ENCODE measurements around the gene ATP8A2. TPM values are rescaled to one million over a fixed set of nuclear protein-coding genes. Genes with fewer than 3 reads are reported as not detected.

The ATP8A2 gene
- total RNA-seq, 1 experiment from 2014 or later, result not detected

GRCh38 chr13:25347151-25347550, 24.6 kb upstream of the ATP8A2 start:
- in situ Hi-C loops (cut with HindIII; ENCODE audit: low pct_unique_long_range_greater_than_20kb, low sequenced_read_pairs) (no loop called here), intact Hi-C loops (cut with micrococcal nuclease; ENCODE audit: unreplicated experiment) (no loop called here)
- H3K4me1 ChIP-seq (ENCODE audit: control insufficient read depth, insufficient read depth, low read length), result no peaks in the 10 kb centered on the region
- BruUV-seq (replicated peaks), result no TSS peak
- no peak overlapping the region for H3K27ac ChIP-seq (ENCODE audit: low read length)
- ATAC-seq (no peak; the same call in 1 of the 2 replicates), DNase-seq (ENCODE audit: low read depth, low spot score) (no peak)
- H3K36me3 ChIP-seq (ENCODE audit: control insufficient read depth, insufficient read depth, low read length), result no peaks in the 10 kb centered on the region
- H3K9me3 ChIP-seq (ENCODE audit: control insufficient read depth, insufficient read depth, low read depth, low read length), result no peaks in the 10 kb centered on the region
- ChIA-PET POLR2A (no interaction called here), CTCF (no interaction called here)
- no peak overlapping the region for H3K4me3 ChIP-seq (ENCODE audit: low read depth in 2 of 2, low read length in 2 of 2)
- TF ChIP-seq, protein P1, sequence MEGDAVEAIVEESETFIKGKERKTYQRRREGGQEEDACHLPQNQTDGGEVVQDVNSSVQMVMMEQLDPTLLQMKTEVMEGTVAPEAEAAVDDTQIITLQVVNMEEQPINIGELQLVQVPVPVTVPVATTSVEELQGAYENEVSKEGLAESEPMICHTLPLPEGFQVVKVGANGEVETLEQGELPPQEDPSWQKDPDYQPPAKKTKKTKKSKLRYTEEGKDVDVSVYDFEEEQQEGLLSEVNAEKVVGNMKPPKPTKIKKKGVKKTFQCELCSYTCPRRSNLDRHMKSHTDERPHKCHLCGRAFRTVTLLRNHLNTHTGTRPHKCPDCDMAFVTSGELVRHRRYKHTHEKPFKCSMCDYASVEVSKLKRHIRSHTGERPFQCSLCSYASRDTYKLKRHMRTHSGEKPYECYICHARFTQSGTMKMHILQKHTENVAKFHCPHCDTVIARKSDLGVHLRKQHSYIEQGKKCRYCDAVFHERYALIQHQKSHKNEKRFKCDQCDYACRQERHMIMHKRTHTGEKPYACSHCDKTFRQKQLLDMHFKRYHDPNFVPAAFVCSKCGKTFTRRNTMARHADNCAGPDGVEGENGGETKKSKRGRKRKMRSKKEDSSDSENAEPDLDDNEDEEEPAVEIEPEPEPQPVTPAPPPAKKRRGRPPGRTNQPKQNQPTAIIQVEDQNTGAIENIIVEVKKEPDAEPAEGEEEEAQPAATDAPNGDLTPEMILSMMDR (IDR thresholded peaks at IDR 0.05), result no peak
- TF ChIP-seq, protein P2, sequence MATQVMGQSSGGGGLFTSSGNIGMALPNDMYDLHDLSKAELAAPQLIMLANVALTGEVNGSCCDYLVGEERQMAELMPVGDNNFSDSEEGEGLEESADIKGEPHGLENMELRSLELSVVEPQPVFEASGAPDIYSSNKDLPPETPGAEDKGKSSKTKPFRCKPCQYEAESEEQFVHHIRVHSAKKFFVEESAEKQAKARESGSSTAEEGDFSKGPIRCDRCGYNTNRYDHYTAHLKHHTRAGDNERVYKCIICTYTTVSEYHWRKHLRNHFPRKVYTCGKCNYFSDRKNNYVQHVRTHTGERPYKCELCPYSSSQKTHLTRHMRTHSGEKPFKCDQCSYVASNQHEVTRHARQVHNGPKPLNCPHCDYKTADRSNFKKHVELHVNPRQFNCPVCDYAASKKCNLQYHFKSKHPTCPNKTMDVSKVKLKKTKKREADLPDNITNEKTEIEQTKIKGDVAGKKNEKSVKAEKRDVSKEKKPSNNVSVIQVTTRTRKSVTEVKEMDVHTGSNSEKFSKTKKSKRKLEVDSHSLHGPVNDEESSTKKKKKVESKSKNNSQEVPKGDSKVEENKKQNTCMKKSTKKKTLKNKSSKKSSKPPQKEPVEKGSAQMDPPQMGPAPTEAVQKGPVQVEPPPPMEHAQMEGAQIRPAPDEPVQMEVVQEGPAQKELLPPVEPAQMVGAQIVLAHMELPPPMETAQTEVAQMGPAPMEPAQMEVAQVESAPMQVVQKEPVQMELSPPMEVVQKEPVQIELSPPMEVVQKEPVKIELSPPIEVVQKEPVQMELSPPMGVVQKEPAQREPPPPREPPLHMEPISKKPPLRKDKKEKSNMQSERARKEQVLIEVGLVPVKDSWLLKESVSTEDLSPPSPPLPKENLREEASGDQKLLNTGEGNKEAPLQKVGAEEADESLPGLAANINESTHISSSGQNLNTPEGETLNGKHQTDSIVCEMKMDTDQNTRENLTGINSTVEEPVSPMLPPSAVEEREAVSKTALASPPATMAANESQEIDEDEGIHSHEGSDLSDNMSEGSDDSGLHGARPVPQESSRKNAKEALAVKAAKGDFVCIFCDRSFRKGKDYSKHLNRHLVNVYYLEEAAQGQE (IDR thresholded peaks at IDR 0.05; ENCODE audit: insufficient read depth in 1 of 2, low read depth in 2 of 2, low read length in 1 of 2), result no peak
- TF ChIP-seq TCF7L2 (IDR thresholded peaks at IDR 0.05; ENCODE audit: low read depth, low read length), result no peak
- no peak for TF ChIP-seq SIN3A (IDR thresholded peaks at IDR 0.05; ENCODE audit: borderline replicate concordance, insufficient read depth, low read depth, low read length)
- no peak for TF ChIP-seq POLR2AphosphoS5 (IDR thresholded peaks at IDR 0.05; ENCODE audit: low read depth, low read length)
- H3K27me3 ChIP-seq (ENCODE audit: control insufficient read depth, insufficient read depth, low read length), result no peaks in the 10 kb centered on the region

- ATAC-seq (no peak), DNase-seq (ENCODE audit: low read depth, low spot score) (no peak)
- Histone ChIP-seq H3K27me3 (ENCODE audit: control insufficient read depth, insufficient read depth, low read length) (no peaks in the 10 kb centered on the region; the same call in 1 of the 2 replicates), H3K4me3 (ENCODE audit: low read depth in 2 of 2, low read length in 2 of 2) (no peak overlapping the region), H3K36me3 (ENCODE audit: control insufficient read depth, insufficient read depth, low read length) (no peaks in the 10 kb centered on the region), H3K9me3 (ENCODE audit: control insufficient read depth, insufficient read depth, low read depth, low read length) (no peaks in the 10 kb centered on the region), H3K27ac (ENCODE audit: low read length) (no peak overlapping the region), H3K4me1 (ENCODE audit: control insufficient read depth, insufficient read depth, low read length) (no peaks in the 10 kb centered on the region)
- ChIA-PET POLR2A (no interaction called here), CTCF (no interaction called here)
- in situ Hi-C loops (cut with HindIII; ENCODE audit: low pct_unique_long_range_greater_than_20kb, low sequenced_read_pairs) (no loop called here), intact Hi-C loops (cut with micrococcal nuclease; ENCODE audit: unreplicated experiment) (no loop called here)
- BruUV-seq (replicated peaks), result no TSS peak
- TF ChIP-seq, protein P2 (IDR thresholded peaks at IDR 0.05; ENCODE audit: insufficient read depth in 1 of 2, low read depth in 2 of 2, low read length in 1 of 2), result no peak
- TF ChIP-seq TCF7L2 (IDR thresholded peaks at IDR 0.05; ENCODE audit: low read depth, low read length), result no peak
Measured at GRCh38 chr13:25351404-25351803, 20.4 kb upstream of the ATP8A2 start.

Data from Panc1 (cell line).